ENCODE data around the gene AGBL1.
"Not testable (repeated sequence)": the region's sequence is repeated elsewhere in the genome, so short reads cannot be mapped to it uniquely, and the experiment has no call there.

The AGBL1 gene

GRCh38 chr15:86399041-86399954 is 319.6 kb downstream of the AGBL1 start:
- DNase-seq (ENCODE audit: low spot score): no peak

- no peak for DNase-seq (ENCODE audit: low spot score)
These were observed 323.6 kb downstream of the AGBL1 start for GRCh38 chr15:86403221-86403620.

GRCh38 chr15:86403914-86404583 is 324.4 kb downstream of the AGBL1 start:
- no peak for DNase-seq (ENCODE audit: low spot score)

- DNase-seq (ENCODE audit: low spot score): no peak
These were observed 328.6 kb downstream of the AGBL1 start for GRCh38 chr15:86408261-86408660.

- DNase-seq (ENCODE audit: low spot score): no peak
These were observed 332.2 kb downstream of the AGBL1 start for GRCh38 chr15:86411916-86412315.

GRCh38 chr15:86413191-86413590 is 333.5 kb downstream of the AGBL1 start:
- DNase-seq (ENCODE audit: low spot score): no peak

GRCh38 chr15:86425746-86426145 is 346.1 kb downstream of the AGBL1 start:
- no peak for DNase-seq (ENCODE audit: low spot score)

GRCh38 chr15:86432861-86433260 is 353.2 kb downstream of the AGBL1 start:
- DNase-seq (ENCODE audit: low spot score): no peak

GRCh38 chr15:86433983-86434382 is 354.3 kb downstream of the AGBL1 start:
- no peak for DNase-seq (ENCODE audit: low spot score)

GRCh38 chr15:86439614-86440013 is 359.9 kb downstream of the AGBL1 start:
- no peak for DNase-seq (ENCODE audit: low spot score)

- no peak for DNase-seq (ENCODE audit: low spot score)
These were observed 364.9 kb downstream of the AGBL1 start for GRCh38 chr15:86444527-86444926.

- DNase-seq (ENCODE audit: low spot score): no peak
These were observed 366.0 kb downstream of the AGBL1 start for GRCh38 chr15:86445579-86446252.

- DNase-seq (ENCODE audit: low spot score): no peak
These were observed 366.6 kb downstream of the AGBL1 start for GRCh38 chr15:86446253-86446640.

- not testable (repeated sequence) for DNase-seq (ENCODE audit: low spot score)
These were observed 385.9 kb downstream of the AGBL1 start for GRCh38 chr15:86465470-86466039.

GRCh38 chr15:86481720-86482119 is 402.0 kb downstream of the AGBL1 start:
- DNase-seq (ENCODE audit: low spot score): no peak

- DNase-seq (ENCODE audit: low spot score): no peak
These were observed 404.3 kb downstream of the AGBL1 start for GRCh38 chr15:86483936-86484335.

GRCh38 chr15:86488046-86488445 is 408.4 kb downstream of the AGBL1 start:
- no peak for DNase-seq (ENCODE audit: low spot score)

GRCh38 chr15:86489981-86490380 is 410.3 kb downstream of the AGBL1 start:
- no peak for DNase-seq (ENCODE audit: low spot score)

- no peak for DNase-seq (ENCODE audit: low spot score)
These were observed 411.4 kb downstream of the AGBL1 start for GRCh38 chr15:86491118-86491517.

GRCh38 chr15:86493884-86494283 is 414.2 kb downstream of the AGBL1 start:
- DNase-seq (ENCODE audit: low spot score): no peak

GRCh38 chr15:86494475-86494874 is 414.8 kb downstream of the AGBL1 start:
- no peak for DNase-seq (ENCODE audit: low spot score)

- no peak for DNase-seq (ENCODE audit: low spot score)
These were observed 422.6 kb downstream of the AGBL1 start for GRCh38 chr15:86502301-86502700.

All from GM03348 (cell line).